ENCODE results near the gene ATP8B4.

ATP8B4 gene

DNA sequence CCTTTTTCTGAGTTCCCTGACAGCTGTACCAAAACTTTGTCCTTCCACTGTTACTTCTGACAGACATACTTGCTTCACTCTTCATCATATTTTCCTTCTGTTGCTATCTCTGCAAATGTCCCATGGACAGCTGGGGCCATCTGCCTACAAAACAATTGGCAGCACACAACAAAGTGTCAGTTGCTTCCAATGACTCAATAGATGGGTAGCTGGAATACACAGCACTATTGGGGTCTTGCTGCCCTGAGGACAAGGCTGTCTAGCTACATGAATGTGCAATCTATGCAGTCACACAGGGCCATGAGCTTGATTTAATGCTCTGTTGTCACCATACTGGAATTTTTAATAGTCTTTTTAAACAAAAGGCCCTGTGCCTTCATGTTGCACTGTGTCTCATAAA lies 305.4 kb downstream of the ATP8B4 start:
- DNase-seq (ENCODE audit: low spot score): no peak

DNA sequence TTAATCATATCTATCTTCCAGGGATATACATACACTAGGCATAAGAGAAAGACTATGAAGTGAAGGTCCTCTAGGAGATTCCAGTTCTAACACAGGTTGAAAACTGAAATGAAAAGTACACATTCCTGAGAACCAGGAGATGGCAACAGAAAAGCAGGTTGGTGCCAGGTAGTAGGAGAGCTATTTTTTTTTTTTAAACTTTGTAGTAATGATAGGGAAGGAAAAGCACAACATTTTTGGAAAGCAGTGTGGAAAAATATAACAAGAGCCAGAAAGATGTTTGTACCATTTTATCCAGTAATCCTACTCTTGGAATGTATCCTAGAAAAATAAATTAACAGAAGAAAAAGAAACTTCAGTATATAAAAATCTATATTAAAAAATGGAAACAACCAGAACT lies 308.3 kb downstream of the ATP8B4 start:
- no peak for DNase-seq (ENCODE audit: low spot score)

DNA sequence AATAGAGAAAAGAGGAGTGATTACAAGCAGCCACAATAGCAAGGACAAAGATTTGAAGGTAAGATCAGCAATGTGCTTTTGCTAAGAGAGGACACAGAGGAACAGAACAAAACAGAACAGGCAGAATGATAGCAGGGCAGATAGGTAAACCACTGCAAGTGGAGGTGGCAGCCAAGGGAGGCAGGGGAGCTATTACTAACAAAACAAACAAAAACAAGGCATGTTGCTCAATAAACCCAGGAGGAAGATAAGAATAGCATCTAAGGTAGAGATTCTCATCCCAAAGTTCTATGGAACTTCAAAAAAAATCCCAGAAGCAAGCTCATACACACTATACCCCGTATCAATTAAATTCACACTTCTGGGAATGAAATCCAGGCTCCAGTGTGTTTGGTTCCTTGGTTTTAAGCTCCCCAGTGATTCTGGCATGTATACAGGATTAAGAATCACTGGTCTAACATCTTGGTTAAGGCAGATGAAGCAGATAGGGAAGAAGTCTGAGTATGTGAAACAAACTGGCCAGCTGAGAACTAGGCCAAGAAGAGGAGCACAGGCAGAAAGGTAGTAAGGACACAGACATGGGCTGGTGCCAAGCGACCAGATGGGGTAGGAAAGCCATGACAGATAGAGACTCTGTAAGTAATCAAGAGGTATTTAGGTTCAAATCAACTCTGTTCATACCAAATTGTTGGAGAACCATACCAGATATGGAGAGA lies 309.0 kb downstream of the ATP8B4 start:
- no peak for DNase-seq (ENCODE audit: low spot score)

DNA sequence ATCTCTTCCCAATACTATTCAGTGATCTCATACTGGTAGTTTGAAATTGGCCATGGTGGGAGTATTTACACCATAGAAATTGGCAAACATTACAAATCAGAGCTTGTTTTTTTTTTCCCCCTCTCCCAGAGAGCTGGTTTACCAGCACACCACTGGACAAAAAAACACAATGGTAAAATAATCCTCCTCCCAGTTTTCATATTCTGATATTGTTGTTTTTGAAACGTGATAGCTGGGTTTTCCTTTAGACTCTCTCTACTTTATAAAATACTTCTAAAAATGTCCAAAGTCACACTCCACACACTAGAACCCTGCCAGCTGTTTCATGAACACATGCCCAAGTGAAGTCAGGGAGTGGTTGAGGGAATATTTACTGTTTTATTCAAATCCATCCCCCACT lies 310.7 kb downstream of the ATP8B4 start:
- no peak for DNase-seq (ENCODE audit: low spot score)
